A549 (cell line): ENCODE results near the gene RAPGEFL1. TPM values are rescaled to one million over a fixed set of nuclear protein-coding genes. Genes with fewer than 3 reads are reported as not detected.

Experiments used
- ATAC-seq, 2 experiments: fragments of 200-7000 bp in 1 of 2; fragments of >200 bp in 1 of 2; cut with Nextera tagmentation in 1 of 2; cut with Tn5 transposase in 1 of 2; 3 replicates each; pipeline versions ENCODE4 v1.8.0 to v1.9.1; 2018 to 2020; ENCODE audit warnings: mild to moderate bottlenecking in 1 of 2, moderate library complexity in 1 of 2
- CTCF ChIA-PET: fragments of 300-600 bp; sonication (Branson Sonifier 250); formaldehyde crosslinking; extraction: SDS; loops from one replicate; lab custom pipeline; 2021; ENCODE audit warnings: antibody characterized with exemption, inconsistent platforms; lab: Yijun Ruan, JAX
- POLR2A ChIA-PET: fragments of 350-600 bp; formaldehyde crosslinking; extraction: SDS; loops from one replicate; lab custom pipeline; 2021; ENCODE audit warnings: antibody characterized with exemption, inconsistent platforms; lab: Yijun Ruan, JAX
- DNase-seq, 2 experiments: peaks; one replicate each; pipeline versions ENCODE4 v3.0.0 to v3.0.0-alpha.2; 2011 to 2016; ENCODE audit warnings: low read depth in 1 of 2, low spot score in 1 of 2
- FAIRE-seq: peaks from 2 replicates; lab custom pipeline; 2011; peaks lifted over from hg19 to GRCh38; lab: Jason Lieb, UNC
- H3K27ac ChIP-seq, 2 experiments: fragments of >200 bp; sonication (Bioruptor Twin); formaldehyde crosslinking; 3 replicates each; pipeline ENCODE4 v1.5.1; 2016 to 2017
- H3K4me1 ChIP-seq: fragments of >200 bp; sonication (Bioruptor Twin); formaldehyde crosslinking; 3 replicates; pipeline ENCODE4 v1.6.1; 2016
- H3K4me2 ChIP-seq: fragments of >200 bp; sonication (Bioruptor Twin); formaldehyde crosslinking; 3 replicates; pipeline ENCODE4 v1.6.1; 2016
- H3K4me3 ChIP-seq: fragments of >200 bp; sonication (Bioruptor Twin); formaldehyde crosslinking; 3 replicates; pipeline ENCODE4 v1.5.1; 2016
- H3K9me3 ChIP-seq: fragments of >200 bp; sonication (Bioruptor Twin); formaldehyde crosslinking; 3 replicates; pipeline ENCODE4 v1.6.1; 2016
- BCL3 ChIP-seq: fragments of >200 bp; sonication (Bioruptor Twin); formaldehyde crosslinking; IDR thresholded peaks from 3 replicates; pipeline ENCODE4 v1.6.1; 2016
- CBX2 ChIP-seq: fragments of 200-600 bp; sonication (generic); IDR thresholded peaks from 2 replicates; pipeline ENCODE4 v1.6.1; 2016; ENCODE audit warnings: low read depth, mild to moderate bottlenecking, borderline replicate concordance
- CHD4 ChIP-seq: fragments of 200-600 bp; sonication (generic); IDR thresholded peaks from 2 replicates; pipeline ENCODE4 v1.6.1; 2016; ENCODE audit warnings: antibody characterized with exemption, mild to moderate bottlenecking, borderline replicate concordance
- EP300 ChIP-seq, 2 experiments: fragments of >200 bp; sonication (Bioruptor Twin); formaldehyde crosslinking; IDR thresholded peaks; 2 replicates in 1 of 2; 3 replicates in 1 of 2; pipeline ENCODE4 v1.6.1; 2016 to 2017
- ESRRA ChIP-seq: fragments of 150-350 bp; IDR thresholded peaks from 2 replicates; pipeline ENCODE4 v1.6.1; 2014; ENCODE audit warnings: mild to moderate bottlenecking, low read length, borderline replicate concordance
- FOSL2 ChIP-seq, 2 experiments: fragments of 450-650 bp in 1 of 2; fragments of >200 bp in 1 of 2; sonication (Bioruptor Twin) in 1 of 2; formaldehyde crosslinking; IDR thresholded peaks; 2 replicates each; pipeline versions ENCODE4 v1.5.0 to v1.6.1; 2016 to 2020; ENCODE audit warnings: mild to moderate bottlenecking in 1 of 2, moderate library complexity in 1 of 2
- JUNB ChIP-seq: fragments of >200 bp; sonication (Bioruptor Twin); formaldehyde crosslinking; IDR thresholded peaks from 2 replicates; pipeline ENCODE4 v1.6.1; 2016
- RAD21 ChIP-seq, 2 experiments: fragments of >200 bp in 1 of 2; sonication (Bioruptor Twin) in 1 of 2; formaldehyde crosslinking in 1 of 2; IDR thresholded peaks in 1 of 2; conservative IDR thresholded peaks in 1 of 2; 2 replicates in 1 of 2; 3 replicates in 1 of 2; pipeline ENCODE4 v1.6.1; 2012 to 2018; ENCODE audit warnings: inconsistent platforms in 1 of 2
- REST ChIP-seq: fragments of 200-600 bp; sonication (generic); IDR thresholded peaks from 2 replicates; pipeline ENCODE4 v1.6.1; 2016; ENCODE audit warnings: antibody characterized with exemption, mild to moderate bottlenecking, moderate library complexity
- RFX5 ChIP-seq: fragments of 450-650 bp; IDR thresholded peaks from 2 replicates; pipeline ENCODE4 v1.7.1; 2014; ENCODE audit warnings: antibody characterized with exemption, mild to moderate bottlenecking, moderate library complexity
- SMC3 ChIP-seq: fragments of >200 bp; sonication (Bioruptor Twin); formaldehyde crosslinking; IDR thresholded peaks from 3 replicates; pipeline ENCODE4 v1.6.1; 2018; ENCODE audit warnings: inconsistent platforms
- WGBS: methylation state at CpG from one replicate; pipeline ENCODE4 v1.1.6; 2017; ENCODE audit errors: missing lambda C conversion rate; 5-methylcytosine and 5-hydroxymethylcytosine counted together
- polyA plus RNA-seq, 4 experiments: library from polyadenylated mRNA; depleted of rRNA in 3 of 4; stranded (reverse); fragments of >200 nt; fragmentation: RNase III in 1 of 4; extraction: RNeasy Plus Mini Kit Qiagen cat#74134 plus additional on column Dnase treatment in 1 of 4; gene quantifications; 2 replicates in 3 of 4; 3 replicates in 1 of 4; pipeline ENCODE4 v1.2.3, GENCODE V29; 2011 to 2017

The RAPGEFL1 gene
- polyA plus RNA-seq, 2 of the 4 experiments (the other 2 are of a cell fraction) = 4.1 to 4.8 TPM

- TF ChIP-seq REST = no peak
- no peak for TF ChIP-seq EP300 (IDR thresholded peaks at IDR 0.05)
- no peak for TF ChIP-seq CHD4
- TF ChIP-seq FOSL2 (IDR thresholded peaks at IDR 0.05) = no peak
- 0 out of 2 replicates have a peak, but pooled peaks have one; percentile 28 for TF ChIP-seq FOSL2 (CRISPR knock-in tag; IDR thresholded peaks at IDR 0.05)
- TF ChIP-seq SMC3 = peak; percentile 87
- TF ChIP-seq BCL3 = no peak
- TF ChIP-seq, all 56 proteins: peak for 6
Measured at GRCh38 chr17:40191237-40192208, 14.3 kb downstream of the RAPGEFL1 start (continued).

- no peak for FAIRE-seq
- DNase-seq = no peak
- Histone ChIP-seq H3K9me3 (peaks cover 5% of the 10 kb centered on the region; the same call in 2 of the 3 replicates), H3K4me1 (peaks cover 17% of the 10 kb centered on the region), H3K4me3 (no peak overlapping the region), H3K4me2 (no peak overlapping the region), H3K27ac (no peak overlapping the region)
- no peak for TF ChIP-seq ESRRA
- TF ChIP-seq JUNB = no peak
- TF ChIP-seq FOSL2 (IDR thresholded peaks at IDR 0.05) = no peak
- no peak for TF ChIP-seq FOSL2 (CRISPR knock-in tag; IDR thresholded peaks at IDR 0.05)
- TF ChIP-seq CBX2 = no peak
- no peak for TF ChIP-seq RAD21 (conservative IDR thresholded peaks at IDR 0.05 in 1 of 2, IDR thresholded peaks at IDR 0.05 in 1 of 2)
- no peak for TF ChIP-seq RFX5
- no peak for TF ChIP-seq REST
- ChIA-PET POLR2A (no interaction called here), CTCF (interaction anchor here (0.6 to 10.7 kb wide), 24 partner anchors 12 to 575 kb away, joined by 3 to 195 read pairs (median 6); partner anchors contain the start of genes CSF3, PSMD3, RAPGEFL1 and WIPF2)
- 100% methylated on average over 2 of the region's 2 CpGs for WGBS
- ATAC-seq = no peak
Measured at GRCh38 chr17:40192961-40193360, 15.7 kb downstream of the RAPGEFL1 start.
